ENCODE data around the gene RNFT2.

Gene RNFT2, protein sequence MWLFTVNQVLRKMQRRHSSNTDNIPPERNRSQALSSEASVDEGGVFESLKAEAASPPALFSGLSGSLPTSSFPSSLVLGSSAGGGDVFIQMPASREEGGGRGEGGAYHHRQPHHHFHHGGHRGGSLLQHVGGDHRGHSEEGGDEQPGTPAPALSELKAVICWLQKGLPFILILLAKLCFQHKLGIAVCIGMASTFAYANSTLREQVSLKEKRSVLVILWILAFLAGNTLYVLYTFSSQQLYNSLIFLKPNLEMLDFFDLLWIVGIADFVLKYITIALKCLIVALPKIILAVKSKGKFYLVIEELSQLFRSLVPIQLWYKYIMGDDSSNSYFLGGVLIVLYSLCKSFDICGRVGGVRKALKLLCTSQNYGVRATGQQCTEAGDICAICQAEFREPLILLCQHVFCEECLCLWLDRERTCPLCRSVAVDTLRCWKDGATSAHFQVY

GRCh38 chr12:116737774-116738657 lies at the start of gene RNFT2, which contains the start of gene SPRING1:
RNFT2 (plus strand) TSS chr12:116738315; CDS start chr12:116740498, 2,183 bp downstream.
SPRING1 (minus strand) TSS chr12:116738069; CDS start chr12:116737900, 169 bp downstream.
- peak; percentile 99 for DNase-seq (ENCODE audit: low spot score)

GRCh38 chr12:116689521-116689920 lies 48.6 kb upstream of the RNFT2 start:
- DNase-seq (ENCODE audit: low spot score), result no peak

DNA sequence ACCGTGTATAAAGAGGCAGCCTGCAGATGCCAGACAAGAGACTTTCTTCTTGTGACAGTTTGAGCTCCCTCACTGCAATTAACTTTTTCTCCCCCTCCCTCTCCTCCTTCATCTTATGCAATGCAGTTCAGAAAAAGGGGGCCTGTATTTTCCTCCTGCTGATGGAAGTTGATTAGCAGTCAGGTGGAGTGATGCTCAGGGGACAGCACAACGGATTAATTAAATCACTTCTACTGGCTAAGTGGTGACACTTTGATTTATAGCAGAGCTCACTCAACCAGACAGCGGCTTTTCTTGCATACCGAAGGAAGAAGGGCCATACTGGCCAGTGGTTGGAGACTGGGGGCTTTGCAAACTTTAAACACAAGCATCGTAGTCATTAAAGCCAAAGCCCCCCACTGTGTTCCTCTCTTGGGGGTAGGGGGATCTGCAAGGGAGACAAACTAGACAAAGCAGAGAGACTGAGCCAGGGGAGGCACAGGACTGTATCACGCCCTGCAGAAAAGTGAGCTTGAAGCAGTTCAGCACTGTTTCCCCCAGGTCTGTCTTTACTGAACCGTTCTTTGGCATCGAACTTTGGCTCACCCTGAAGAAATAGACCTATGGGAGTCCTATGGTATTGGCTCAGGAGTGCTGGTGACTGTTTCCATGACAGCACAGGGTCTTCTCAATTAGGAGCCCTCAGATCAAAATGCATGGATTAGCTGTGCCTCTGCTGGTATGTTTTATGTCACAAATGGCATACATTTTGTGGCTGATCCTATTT lies 48.0 kb upstream of the RNFT2 start:
- DNase-seq (ENCODE audit: low spot score), result no peak

- no peak for DNase-seq (ENCODE audit: low spot score)
Measured at GRCh38 chr12:116691205-116691604, 46.9 kb upstream of the RNFT2 start.

GRCh38 chr12:116691636-116692035 lies 46.5 kb upstream of the RNFT2 start:
- no peak for DNase-seq (ENCODE audit: low spot score)

DNA sequence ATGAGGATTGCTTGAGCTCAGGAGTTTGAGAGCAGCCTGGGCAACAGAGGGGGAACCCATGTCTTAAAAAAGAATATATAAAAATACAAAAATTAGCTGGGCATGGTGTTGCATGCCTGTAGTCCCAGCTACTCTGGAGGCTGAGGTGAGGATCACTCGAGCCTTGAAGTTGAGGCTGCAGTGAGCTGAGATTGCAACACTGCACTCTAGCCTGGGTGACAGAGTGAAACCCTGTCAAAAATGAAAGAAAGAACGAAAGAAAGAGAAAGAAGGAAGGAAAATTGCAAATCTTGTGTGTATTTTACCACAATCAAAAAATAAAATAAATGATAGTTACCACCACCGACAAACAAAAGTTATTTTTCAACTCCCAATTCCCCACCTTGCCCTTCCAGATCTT lies 45.5 kb upstream of the RNFT2 start:
- DNase-seq (ENCODE audit: low spot score), result no peak

GRCh38 chr12:116693286-116694227 lies 44.6 kb upstream of the RNFT2 start:
- no peak for DNase-seq (ENCODE audit: low spot score)

DNA sequence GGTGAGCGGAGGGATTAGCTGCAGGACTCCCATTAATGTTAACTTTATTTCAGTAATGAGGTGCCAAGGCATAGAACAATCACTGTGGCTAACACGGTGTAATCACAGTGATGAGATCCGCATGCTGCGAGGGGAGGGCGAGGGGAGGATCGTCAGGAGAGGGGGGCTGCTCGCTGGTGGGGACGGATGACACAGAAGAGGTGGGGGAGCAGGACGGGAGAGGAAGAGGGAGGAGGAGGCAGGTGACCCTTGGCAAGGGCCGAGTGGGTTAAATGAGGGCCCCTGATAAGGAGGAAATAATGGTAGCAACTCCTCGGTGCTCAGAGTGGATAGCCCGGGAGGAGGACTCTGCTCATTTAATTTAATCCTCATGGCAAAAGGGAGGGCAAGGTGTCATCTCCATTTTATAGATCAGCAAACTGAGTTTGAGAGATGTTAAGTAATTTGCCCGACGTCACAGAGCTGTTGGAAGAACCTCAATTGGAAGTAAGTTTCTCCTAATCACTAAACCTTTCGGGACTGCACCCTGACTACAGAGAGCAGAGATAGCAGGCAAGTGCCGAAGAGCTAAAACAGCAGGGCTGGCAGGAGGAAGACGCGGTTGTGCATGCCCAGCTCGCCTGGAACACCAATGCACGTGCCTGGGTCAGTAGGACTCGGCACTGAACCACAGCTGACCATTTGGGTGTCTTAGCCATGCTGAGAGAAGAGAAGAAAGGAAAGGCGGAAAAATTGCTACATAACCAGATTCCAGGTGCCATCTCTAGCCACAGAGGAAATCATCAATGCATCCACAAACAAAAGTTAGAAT lies 43.3 kb upstream of the RNFT2 start:
- no peak for DNase-seq (ENCODE audit: low spot score)

DNA sequence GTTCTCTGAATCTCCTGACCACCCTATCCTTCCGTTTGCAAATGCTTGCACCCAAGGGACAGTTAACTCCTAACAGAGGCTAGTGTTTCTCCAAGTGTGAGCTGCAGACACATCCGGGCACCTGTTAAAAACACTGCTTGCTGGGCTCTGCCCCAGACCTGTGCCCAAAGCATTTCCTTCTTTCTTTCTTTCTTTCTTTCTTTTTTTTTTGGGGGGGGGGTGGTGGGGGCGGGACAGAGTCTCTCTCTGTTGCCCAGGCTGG lies 42.7 kb upstream of the RNFT2 start:
- DNase-seq (ENCODE audit: low spot score), result peak; percentile 36

GRCh38 chr12:116697305-116697704 lies 40.8 kb upstream of the RNFT2 start:
- DNase-seq (ENCODE audit: low spot score), result peak; percentile 57

DNA sequence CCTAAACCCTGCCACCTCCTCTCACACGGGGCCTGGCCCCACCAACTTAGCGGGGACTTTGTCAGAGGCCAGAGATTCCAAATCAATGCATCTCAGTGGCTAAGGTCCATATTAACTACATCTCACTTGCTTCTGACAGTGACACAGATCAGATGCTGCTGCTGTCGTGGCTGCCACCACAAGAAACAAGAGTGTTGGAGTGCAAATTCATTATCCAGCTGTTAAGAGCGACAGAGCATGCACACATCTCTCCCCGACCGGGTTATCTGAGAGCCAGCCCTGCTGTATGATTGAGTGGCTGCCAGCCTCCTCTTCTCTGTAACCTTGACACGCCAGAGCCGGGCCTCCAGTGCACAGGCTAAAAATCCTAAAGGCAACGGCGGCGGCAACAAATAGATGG lies 40.4 kb upstream of the RNFT2 start:
- DNase-seq (ENCODE audit: low spot score), result no peak

- no peak for DNase-seq (ENCODE audit: low spot score)
Measured at GRCh38 chr12:116698116-116698515, 40.0 kb upstream of the RNFT2 start.

GRCh38 chr12:116698554-116699075 lies 39.5 kb upstream of the RNFT2 start:
- no peak for DNase-seq (ENCODE audit: low spot score)

- no peak for DNase-seq (ENCODE audit: low spot score)
Measured at GRCh38 chr12:116700066-116700465, 38.0 kb upstream of the RNFT2 start.

GRCh38 chr12:116701432-116701831 lies 36.7 kb upstream of the RNFT2 start:
- DNase-seq (ENCODE audit: low spot score), result no peak

DNA sequence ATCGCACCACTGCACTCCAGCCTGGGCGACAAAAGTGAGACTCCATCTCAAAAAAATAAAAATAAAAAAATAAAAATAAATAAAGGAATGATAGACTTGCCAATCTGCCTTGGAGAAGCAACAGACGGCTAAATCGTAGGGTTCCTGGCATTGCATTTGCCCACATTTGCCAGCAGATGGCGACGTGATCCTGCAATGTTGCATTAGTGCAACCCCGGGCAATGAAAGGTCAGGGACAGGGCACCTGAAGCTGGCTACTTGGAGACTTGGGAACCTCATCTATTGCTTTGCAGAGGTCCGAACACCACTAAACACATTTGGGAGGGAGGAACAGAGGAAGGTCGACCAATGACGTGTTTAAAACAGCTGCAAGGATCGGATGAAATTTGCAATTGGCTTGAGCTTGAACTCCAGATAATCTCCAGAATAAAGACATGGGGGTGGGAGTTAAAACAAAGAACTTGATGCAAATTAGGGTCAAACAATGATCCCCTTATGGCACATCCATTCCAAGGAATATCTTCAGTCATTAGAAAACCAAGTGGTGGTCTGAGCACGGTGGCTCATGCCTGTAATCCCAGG lies 34.8 kb upstream of the RNFT2 start:
- DNase-seq (ENCODE audit: low spot score), result peak; percentile 83

- peak; percentile 73 for DNase-seq (ENCODE audit: low spot score)
Measured at GRCh38 chr12:116707751-116708150, 30.4 kb upstream of the RNFT2 start.

DNA sequence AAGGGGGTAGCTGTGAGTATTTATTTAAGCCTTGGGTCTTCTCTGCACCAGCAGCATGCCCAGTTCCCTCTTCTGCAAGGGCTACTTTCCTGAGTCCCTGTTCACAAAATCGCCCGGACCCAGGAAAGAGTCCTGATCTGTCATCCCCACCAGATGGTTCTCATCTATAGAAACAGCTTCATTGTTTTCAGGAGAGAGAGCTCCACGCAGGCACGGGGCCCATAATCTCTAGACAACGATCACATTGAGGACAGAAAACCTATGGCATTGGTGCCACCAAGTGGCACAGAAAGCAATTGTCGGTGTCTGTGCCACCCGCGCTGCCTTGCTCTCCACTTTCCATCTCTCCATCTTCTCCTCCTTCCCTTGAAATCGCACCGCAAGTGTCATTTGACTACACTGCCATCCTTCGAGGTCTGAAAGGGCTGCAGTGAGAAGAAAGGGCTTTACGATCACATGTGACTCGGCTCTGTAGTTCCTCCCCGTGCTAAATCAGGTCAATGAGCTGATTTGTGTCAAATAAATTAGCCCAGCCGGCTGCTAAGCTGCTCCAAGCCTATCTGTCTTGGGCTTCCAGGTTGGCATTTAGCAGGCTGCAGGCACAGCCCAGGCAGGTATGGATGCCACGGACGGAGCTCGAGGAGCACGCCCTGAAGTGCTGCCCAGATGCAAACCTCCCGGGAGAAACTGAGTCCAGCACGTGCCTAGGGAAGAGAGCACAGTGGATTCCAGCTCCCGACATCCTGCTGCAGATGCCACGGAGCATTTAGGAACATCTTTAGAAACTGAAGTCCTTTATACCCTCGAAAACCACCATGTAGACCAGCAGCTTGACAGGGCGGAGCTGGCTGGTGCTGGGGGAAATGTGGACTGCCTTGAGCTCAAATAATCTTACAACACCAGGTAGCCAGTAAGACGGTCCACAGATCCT lies 29.0 kb upstream of the RNFT2 start:
- DNase-seq (ENCODE audit: low spot score), result peak; percentile 83

GRCh38 chr12:116709768-116710167 lies 28.3 kb upstream of the RNFT2 start:
- DNase-seq (ENCODE audit: low spot score), result no peak

Measured in NAMALWA (cell line).